OCI-LY1 (cell line): ENCODE measurements around the gene TOMM40.

Experiments used
- H2AFZ ChIP-seq: fragments of 200-600 bp; sonication (generic), shearing (Covaris generic); 2 replicates; pipeline ENCODE4 v1.6.0; 2014; ENCODE audit warnings: antibody characterized with exemption, mild to moderate bottlenecking, low read length
- H3F3A ChIP-seq: fragments of 200-600 bp; sonication (generic), shearing (Covaris generic); 2 replicates; pipeline ENCODE4 v1.6.0; 2014; ENCODE audit warnings: mild to moderate bottlenecking, antibody characterized with exemption, low read length, moderate library complexity; ENCODE audit not compliant: insufficient read depth
- H3K27ac ChIP-seq: fragments of 200-600 bp; sonication (generic); 2 replicates; pipeline ENCODE4 v1.5.1; 2014; ENCODE audit warnings: low read length, mixed run types, mild to moderate bottlenecking, low read depth; ENCODE audit not compliant: poor library complexity, severe bottlenecking
- H3K27me3 ChIP-seq: fragments of 200-600 bp; sonication (generic); 2 replicates; pipeline ENCODE4 v1.6.0; 2014; ENCODE audit warnings: antibody characterized with exemption, mild to moderate bottlenecking, low read length, moderate library complexity; ENCODE audit not compliant: insufficient read depth
- H3K36me3 ChIP-seq: fragments of 200-600 bp; sonication (generic); 2 replicates; pipeline ENCODE4 v1.6.1; 2014; ENCODE audit warnings: mild to moderate bottlenecking, antibody characterized with exemption, low read length, moderate library complexity, mixed read lengths; ENCODE audit not compliant: insufficient read depth
- H3K4me1 ChIP-seq: fragments of 200-600 bp; sonication (generic); 2 replicates; pipeline ENCODE4 v1.5.1; 2014; ENCODE audit warnings: mild to moderate bottlenecking, low read length, moderate library complexity; ENCODE audit not compliant: insufficient read depth, severe bottlenecking
- H3K4me2 ChIP-seq: fragments of 200-600 bp; sonication (generic), shearing (Covaris generic); 2 replicates; pipeline ENCODE4 v1.6.1; 2014; ENCODE audit warnings: low read length
- H3K4me3 ChIP-seq: fragments of 200-600 bp; sonication (generic); 2 replicates; pipeline ENCODE4 v1.5.1; 2014; ENCODE audit warnings: low read length, low read depth, mild to moderate bottlenecking, mixed read lengths; ENCODE audit not compliant: poor library complexity, severe bottlenecking
- H3K79me2 ChIP-seq: fragments of 200-600 bp; shearing (Covaris generic); 2 replicates; pipeline ENCODE4 v1.6.1; 2016; ENCODE audit warnings: mixed run types, low read length, mixed read lengths; ENCODE audit not compliant: insufficient read depth
- H3K9ac ChIP-seq: fragments of 200-600 bp; sonication (generic), shearing (Covaris generic); 2 replicates; pipeline ENCODE4 v1.6.1; 2014; ENCODE audit warnings: mild to moderate bottlenecking, low read length, mixed read lengths
- H3K9me2 ChIP-seq: fragments of 200-600 bp; sonication (generic), shearing (Covaris generic); 2 replicates; pipeline ENCODE4 v1.6.1; 2014; ENCODE audit warnings: low read depth, mild to moderate bottlenecking, low read length, mixed read lengths
- H3K9me3 ChIP-seq: fragments of 200-600 bp; shearing (Covaris generic); 2 replicates; pipeline ENCODE4 v1.6.1; 2014; ENCODE audit warnings: low read length, mixed read lengths
- H4K20me1 ChIP-seq: fragments of 200-600 bp; sonication (generic), shearing (Covaris generic); 2 replicates; pipeline ENCODE4 v1.6.0; 2016; ENCODE audit warnings: mild to moderate bottlenecking, low read length; ENCODE audit not compliant: insufficient read depth
- CTCF ChIP-seq: fragments of 200-600 bp; sonication (generic), shearing (Covaris generic); IDR thresholded peaks from 2 replicates; pipeline ENCODE4 v1.5.1; 2017; ENCODE audit warnings: mild to moderate bottlenecking, antibody characterized with exemption, low read length, moderate library complexity, mixed read lengths
- EZH2 ChIP-seq: fragments of 200-600 bp; sonication (generic), shearing (Covaris generic); IDR thresholded peaks from 2 replicates; pipeline ENCODE4 v1.8.0; 2017; ENCODE audit warnings: borderline replicate concordance, mixed run types, mild to moderate bottlenecking, antibody characterized with exemption, low read length, moderate library complexity, mixed read lengths

TOMM40 gene

DNA sequence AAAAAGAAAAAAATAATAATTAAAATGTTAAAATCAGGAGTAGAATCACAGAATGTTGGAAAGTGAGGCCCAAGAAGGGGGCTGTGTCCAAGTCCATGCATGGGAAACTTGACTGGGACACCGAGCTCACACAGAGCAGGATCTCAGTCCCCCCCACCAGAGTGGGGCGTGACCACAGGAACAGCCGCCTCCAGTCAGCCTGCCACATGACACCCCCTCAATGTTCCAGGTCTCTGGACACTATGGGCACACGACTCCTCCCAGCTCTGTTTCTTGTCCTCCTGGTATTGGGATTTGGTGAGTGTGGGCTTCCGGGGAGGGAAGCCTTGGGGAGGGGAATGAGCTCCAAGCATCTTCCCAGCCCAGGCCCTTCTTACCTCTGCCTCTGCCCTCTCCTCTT is 57.2 kb downstream of the TOMM40 start:
- Histone ChIP-seq H3K4me2 (no peak overlapping the region), H3K27ac (peak overlapping the region; percentile 2), H3K9ac (no peak overlapping the region)

GRCh38 chr19:44948763-44949374 is 57.8 kb downstream of the TOMM40 start:
- Histone ChIP-seq H3K4me3 (no peak overlapping the region), H3K9me3 (no peaks in the 10 kb centered on the region), H3K9ac (peak overlapping the region; percentile 20; the same call in 1 of the 2 replicates), H3K9me2 (no peaks in the 10 kb centered on the region), H2AFZ (no peak overlapping the region), H4K20me1 (no peaks in the 10 kb centered on the region), H3K36me3 (no peaks in the 10 kb centered on the region), H3K4me2 (peak overlapping the region; percentile 13; the same call in 1 of the 2 replicates), H3K27ac (peak overlapping the region; percentile 70), H3K4me1 (peaks cover 53% of the 10 kb centered on the region), H3K27me3 (no peaks in the 10 kb centered on the region), H3K79me2 (no peaks in the 10 kb centered on the region), H3F3A (peaks cover 4% of the 10 kb centered on the region; the same call in 1 of the 2 replicates)
- no peak for TF ChIP-seq EZH2
- no peak for TF ChIP-seq CTCF

More for the DNA sequence above, 57.2 kb downstream of the TOMM40 start:
- no peak overlapping the region for H3K4me3 ChIP-seq
- no peak overlapping the region for H2AFZ ChIP-seq
- H4K20me1 ChIP-seq, result no peaks in the 10 kb centered on the region
- H3K79me2 ChIP-seq, result no peaks in the 10 kb centered on the region
- no peaks in the 10 kb centered on the region for H3K9me2 ChIP-seq
- H3K36me3 ChIP-seq, result no peaks in the 10 kb centered on the region
- peaks cover 59% of the 10 kb centered on the region for H3K4me1 ChIP-seq
- TF ChIP-seq EZH2 (no peak), CTCF (no peak)
- no peaks in the 10 kb centered on the region for H3K9me3 ChIP-seq
- no peaks in the 10 kb centered on the region for H3K27me3 ChIP-seq
- H3F3A ChIP-seq, result peaks cover 4% of the 10 kb centered on the region; the same call in 1 of the 2 replicates

- Histone ChIP-seq H3K4me2 (no peak overlapping the region), H3K9me3 (no peaks in the 10 kb centered on the region), H3F3A (peaks cover 4% of the 10 kb centered on the region; the same call in 1 of the 2 replicates), H3K9me2 (no peaks in the 10 kb centered on the region), H4K20me1 (no peaks in the 10 kb centered on the region), H3K9ac (peak overlapping the region; percentile 20; the same call in 1 of the 2 replicates), H3K4me1 (peaks cover 51% of the 10 kb centered on the region), H2AFZ (no peak overlapping the region), H3K27me3 (no peaks in the 10 kb centered on the region), H3K79me2 (no peaks in the 10 kb centered on the region), H3K36me3 (no peaks in the 10 kb centered on the region), H3K27ac (peak overlapping the region; percentile 70), H3K4me3 (no peak overlapping the region)
- TF ChIP-seq EZH2 (no peak), CTCF (no peak)
Observed at GRCh38 chr19:44949550-44949949, 58.5 kb downstream of the TOMM40 start.
